AG04449 (cell line): Measurements from ENCODE around the gene IL36G.

Source experiments
- CTCF ChIA-PET: fragments of 350-600 bp; formaldehyde crosslinking; extraction: SDS; loops from one replicate; lab custom pipeline; 2021; ENCODE audit warnings: antibody characterized with exemption; lab: Yijun Ruan, JAX
- POLR2A ChIA-PET: fragments of 400-600, 350-600 bp; formaldehyde crosslinking; extraction: SDS; loops from one replicate; lab custom pipeline; 2020; ENCODE audit warnings: antibody characterized with exemption, inconsistent platforms; lab: Yijun Ruan, JAX
- DNase-seq: peaks from one replicate; pipeline ENCODE4 v3.0.0-alpha.2; 2010; ENCODE audit warnings: low read depth, low spot score
- H3K4me3 ChIP-seq: 2 replicates; pipeline ENCODE4 v1.5.1; 2011; ENCODE audit warnings: low read depth, mild to moderate bottlenecking, control low read depth, low read length
- TF ChIP-seq, protein P1 (sequence below): IDR thresholded peaks from one replicate; pipeline ENCODE4 v1.5.1; 2011; ENCODE audit warnings: mild to moderate bottlenecking, moderate library complexity, low read length, control low read depth, inconsistent platforms; ENCODE audit not compliant: insufficient read depth; ENCODE audit errors: missing control alignments

Gene IL36G

DNA sequence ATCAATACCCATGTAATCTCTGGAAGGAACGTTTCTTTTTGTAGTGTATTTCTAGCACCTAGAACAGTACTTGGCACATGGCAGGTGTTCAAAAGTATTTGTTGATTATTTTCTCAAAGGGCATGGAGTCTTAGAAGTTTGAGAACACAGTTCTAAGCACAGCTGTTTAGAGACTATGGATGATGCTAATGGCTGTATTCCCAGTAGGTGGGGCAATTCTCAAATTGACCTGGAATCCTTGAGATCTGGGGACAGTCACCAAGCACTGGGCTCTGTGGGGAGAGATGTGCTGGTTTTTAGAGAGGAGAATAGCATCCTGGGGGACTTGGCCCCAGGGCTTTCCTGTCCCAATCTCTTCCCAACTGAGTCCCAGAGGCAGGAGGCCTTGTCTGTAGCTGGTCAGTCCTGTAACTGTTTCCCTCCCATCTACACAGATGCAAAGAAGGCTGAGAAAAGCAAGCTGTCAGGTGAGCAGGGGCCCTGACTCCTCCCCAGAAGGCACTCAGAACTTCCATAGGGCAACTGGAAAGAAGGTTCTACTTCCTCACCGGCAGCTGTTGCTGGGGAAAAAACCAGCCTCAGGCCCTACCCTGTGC is 17.5 kb upstream of the IL36G start:
- H3K4me3 ChIP-seq: no peak overlapping the region
- POLR2A ChIA-PET: no interaction called here
- CTCF ChIA-PET: interaction anchor here (0.7 to 8.8 kb wide), 13 partner anchors 8 to 234 kb away, joined by 3 to 92 read pairs (median 6); partner anchors contain the start of gene IL36G
- no peak for DNase-seq
- TF ChIP-seq, protein P1, sequence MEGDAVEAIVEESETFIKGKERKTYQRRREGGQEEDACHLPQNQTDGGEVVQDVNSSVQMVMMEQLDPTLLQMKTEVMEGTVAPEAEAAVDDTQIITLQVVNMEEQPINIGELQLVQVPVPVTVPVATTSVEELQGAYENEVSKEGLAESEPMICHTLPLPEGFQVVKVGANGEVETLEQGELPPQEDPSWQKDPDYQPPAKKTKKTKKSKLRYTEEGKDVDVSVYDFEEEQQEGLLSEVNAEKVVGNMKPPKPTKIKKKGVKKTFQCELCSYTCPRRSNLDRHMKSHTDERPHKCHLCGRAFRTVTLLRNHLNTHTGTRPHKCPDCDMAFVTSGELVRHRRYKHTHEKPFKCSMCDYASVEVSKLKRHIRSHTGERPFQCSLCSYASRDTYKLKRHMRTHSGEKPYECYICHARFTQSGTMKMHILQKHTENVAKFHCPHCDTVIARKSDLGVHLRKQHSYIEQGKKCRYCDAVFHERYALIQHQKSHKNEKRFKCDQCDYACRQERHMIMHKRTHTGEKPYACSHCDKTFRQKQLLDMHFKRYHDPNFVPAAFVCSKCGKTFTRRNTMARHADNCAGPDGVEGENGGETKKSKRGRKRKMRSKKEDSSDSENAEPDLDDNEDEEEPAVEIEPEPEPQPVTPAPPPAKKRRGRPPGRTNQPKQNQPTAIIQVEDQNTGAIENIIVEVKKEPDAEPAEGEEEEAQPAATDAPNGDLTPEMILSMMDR: no peak

DNA sequence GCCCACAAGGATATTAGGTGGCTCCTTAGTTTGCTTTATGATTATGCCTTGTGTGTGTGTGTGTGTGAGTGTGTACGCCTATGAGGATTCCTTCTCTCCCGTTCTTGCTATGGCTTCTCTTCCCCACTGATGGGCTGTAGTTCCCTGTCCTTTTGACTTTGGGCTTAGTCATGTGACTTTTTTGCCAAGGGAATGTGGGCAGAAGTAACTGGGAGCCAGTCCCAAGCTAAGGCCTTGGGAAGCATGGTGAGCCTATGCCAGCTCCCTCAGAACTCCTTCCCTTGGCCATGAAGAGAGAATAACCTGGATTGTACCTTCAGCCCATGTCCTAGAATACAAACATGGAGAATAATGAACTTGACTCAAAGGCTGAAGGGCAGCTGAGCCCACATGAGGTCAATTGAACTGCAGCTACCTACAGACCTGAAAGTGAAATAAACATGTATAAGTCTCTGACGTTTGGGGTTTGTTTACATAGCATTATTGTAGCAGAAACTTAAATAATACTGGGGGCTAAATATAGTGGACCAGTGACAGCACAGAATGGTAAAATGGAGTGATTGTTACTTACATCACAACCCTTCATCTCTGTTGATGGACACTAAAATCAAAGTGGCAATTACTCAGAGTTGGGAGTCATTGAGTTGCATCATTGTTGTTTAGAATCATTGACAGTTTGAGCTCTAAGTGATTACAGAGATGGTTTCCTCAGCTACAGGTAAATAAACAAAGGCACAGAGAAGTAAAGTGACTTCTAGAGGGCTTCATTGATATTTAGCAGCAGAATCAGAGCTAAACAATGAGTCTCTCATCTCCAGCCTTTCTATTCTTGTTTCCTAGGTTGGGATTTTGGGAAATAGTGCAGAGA is 15.3 kb upstream of the IL36G start:
- CTCF ChIA-PET: interaction anchor here (1.0 to 3.4 kb wide), 4 partner anchors 11 to 218 kb away, joined by 3 to 14 read pairs (median 8); no protein-coding TSS in a partner anchor
- no peak for DNase-seq
- no peak overlapping the region for H3K4me3 ChIP-seq
- POLR2A ChIA-PET: no interaction called here
- TF ChIP-seq, protein P1: no peak

DNA sequence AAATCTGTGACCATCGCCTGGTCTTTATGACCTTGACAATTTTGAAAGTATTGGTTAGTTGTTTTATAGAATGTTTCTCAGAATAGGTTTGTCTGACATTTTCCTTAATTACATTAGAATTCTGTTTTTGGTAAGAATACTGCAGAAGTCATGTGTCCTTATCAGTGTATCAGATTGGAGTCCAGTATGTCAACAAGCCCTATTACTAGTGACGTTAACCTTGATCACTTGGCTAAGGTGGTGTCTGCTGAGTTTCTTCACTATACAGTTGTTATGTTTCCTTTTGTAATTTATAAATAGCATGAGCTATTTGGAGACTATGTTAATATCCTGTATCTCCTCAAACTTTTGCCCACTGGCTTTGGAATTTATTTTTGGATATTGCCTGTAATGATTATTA is 10.8 kb upstream of the IL36G start:
- TF ChIP-seq, protein P1: no peak
- ChIA-PET CTCF (interaction anchor here (1.2 to 2.6 kb wide), 2 partner anchors 9 to 217 kb away, joined by 5 to 18 read pairs; no protein-coding TSS in a partner anchor), POLR2A (no interaction called here)
- no peak for DNase-seq
- H3K4me3 ChIP-seq: no peak overlapping the region

DNA sequence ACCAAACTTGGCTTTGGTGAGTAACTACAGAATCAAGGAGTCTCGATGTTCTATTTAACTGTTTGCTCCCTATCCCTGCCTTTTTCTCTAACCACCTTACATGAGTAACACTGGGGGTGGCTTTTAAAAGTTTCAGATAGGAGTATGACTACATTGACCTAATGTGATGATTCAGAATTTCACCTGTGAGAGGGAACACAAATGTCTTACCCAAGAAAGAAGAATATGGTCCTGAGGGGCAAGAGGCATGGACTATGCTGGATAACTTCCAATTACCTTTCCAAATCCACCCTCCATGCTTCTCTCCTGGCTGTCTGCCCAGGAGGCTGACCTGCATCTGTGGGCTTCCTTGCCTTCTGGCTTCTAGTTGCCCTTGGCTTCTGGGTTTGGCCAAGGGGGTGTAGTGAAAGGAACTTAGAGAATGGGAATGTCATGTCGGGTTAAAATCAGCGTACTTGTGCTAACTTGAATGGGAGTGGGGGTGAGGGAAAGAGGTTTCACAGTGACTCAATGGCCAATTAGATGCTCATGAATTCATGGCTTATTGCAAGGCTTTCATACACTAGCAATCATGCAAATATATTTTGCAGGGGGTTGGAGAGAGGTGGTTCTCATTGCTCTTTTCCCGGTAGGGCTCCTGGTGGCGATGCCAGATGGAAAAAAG is 5.3 kb upstream of the IL36G start:
- POLR2A ChIA-PET: no interaction called here
- TF ChIP-seq, protein P1: no peak
- CTCF ChIA-PET: interaction anchor here (0.5 to 1.0 kb wide), 2 partner anchors 13 to 17 kb away, joined by 3 read pairs; no protein-coding TSS in a partner anchor
- no peak overlapping the region for H3K4me3 ChIP-seq
- DNase-seq: no peak

DNA sequence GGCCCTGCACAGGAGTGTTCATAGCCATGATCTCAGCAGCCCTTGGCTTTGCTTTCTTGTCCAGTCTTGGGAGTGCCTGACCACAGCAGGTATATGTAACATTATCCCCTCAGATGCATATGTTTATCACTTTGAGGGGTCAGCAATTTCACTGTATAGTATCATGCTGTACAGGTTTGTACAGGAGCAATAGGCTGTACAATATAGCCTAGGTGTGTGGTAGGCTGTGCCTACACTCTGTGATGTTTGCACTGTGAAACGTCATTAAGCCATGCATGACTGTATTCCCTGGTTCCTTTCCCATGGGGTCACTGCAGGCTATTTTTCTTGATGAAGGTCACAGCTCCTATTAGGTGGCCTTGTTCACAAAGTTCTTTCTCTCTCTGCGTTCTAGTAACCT is 4.7 kb upstream of the IL36G start:
- ChIA-PET POLR2A (no interaction called here), CTCF (no interaction called here)
- H3K4me3 ChIP-seq: no peak overlapping the region
- no peak for DNase-seq
- TF ChIP-seq, protein P1: no peak

DNA sequence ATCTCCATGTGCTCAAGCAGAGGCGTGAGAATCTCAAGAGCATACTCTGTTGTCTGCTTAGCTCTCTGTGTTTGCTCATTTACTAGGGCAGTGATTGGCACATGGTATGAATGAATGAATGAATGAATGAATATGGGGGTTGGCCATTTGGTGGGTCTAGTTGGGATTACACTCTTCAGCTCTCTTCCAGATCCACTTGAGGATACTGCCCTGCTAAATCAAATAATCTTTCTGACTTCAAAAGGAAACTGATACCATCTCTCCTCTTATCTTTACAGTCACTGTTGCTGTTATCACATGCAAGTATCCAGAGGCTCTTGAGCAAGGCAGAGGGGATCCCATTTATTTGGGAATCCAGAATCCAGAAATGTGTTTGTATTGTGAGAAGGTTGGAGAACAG is 1.9 kb downstream of the IL36G start:
- CTCF ChIA-PET: interaction anchor here (1.4 kb wide), 2 partner anchors 38 to 231 kb away, joined by 3 to 4 read pairs; no protein-coding TSS in a partner anchor
- POLR2A ChIA-PET: no interaction called here
- no peak overlapping the region for H3K4me3 ChIP-seq
- DNase-seq: no peak
- TF ChIP-seq, protein P1: no peak
